IMR-90 (cell line): ENCODE results near the gene RGMA. TPM values are rescaled to one million over a fixed set of nuclear protein-coding genes. Genes with fewer than 3 reads are reported as not detected.

Source experiments
- ATAC-seq: fragments of 200-7000 bp; cut with Tn5 transposase; 2 replicates; pipeline ENCODE4 v1.9.1; 2020; ENCODE audit warnings: low read depth, mild to moderate bottlenecking, moderate library complexity
- BruUV-seq: library from RNA; stranded (reverse); fragments of 400-500 nt; replicated peaks from 2 replicates; lab custom pipeline; 2021; lab: Mats Ljungman, UMichigan
- CTCF ChIA-PET: fragments of 300-600 bp; formaldehyde crosslinking; extraction: SDS; loops from one replicate; lab custom pipeline; 2021; ENCODE audit warnings: antibody characterized with exemption; lab: Yijun Ruan, JAX
- POLR2A ChIA-PET: fragments of 300-600 bp; sonication (Branson Sonifier 250); formaldehyde crosslinking; loops from one replicate; lab custom pipeline; 2022; ENCODE audit warnings: antibody characterized with exemption; ENCODE audit not compliant: unreplicated experiment; lab: Charles Lee
- DNase-seq: peaks from one replicate; pipeline ENCODE4 v3.0.0; 2013
- H2AFZ ChIP-seq: replicated peaks from 2 replicates; pipeline ENCODE3; 2013; ENCODE audit warnings: low read length, mild to moderate bottlenecking; ENCODE audit not compliant: poor library complexity
- H2AK5ac ChIP-seq: 2 replicates; pipeline ENCODE4 v1.6.1; 2013; ENCODE audit warnings: low read depth, low read length, inconsistent platforms
- H2AK9ac ChIP-seq: replicated peaks from 2 replicates; pipeline ENCODE3; 2013; ENCODE audit warnings: mild to moderate bottlenecking, low read depth, low read length, moderate library complexity; ENCODE audit not compliant: poor library complexity
- H2BK120ac ChIP-seq: 2 replicates; pipeline ENCODE4 v1.6.1; 2013; ENCODE audit warnings: low read depth, low read length, inconsistent platforms
- H2BK15ac ChIP-seq: 3 replicates; pipeline ENCODE4 v1.6.1; 2013; ENCODE audit warnings: low read depth, low read length, inconsistent platforms
- H2BK20ac ChIP-seq: 2 replicates; pipeline ENCODE4 v1.6.1; 2013; ENCODE audit warnings: low read depth, mild to moderate bottlenecking, inconsistent platforms, low read length, moderate library complexity
- H2BK5ac ChIP-seq: 2 replicates; pipeline ENCODE4 v1.6.1; 2013; ENCODE audit warnings: mild to moderate bottlenecking, low read depth, low read length, inconsistent platforms; ENCODE audit not compliant: poor library complexity, severe bottlenecking
- H3K14ac ChIP-seq: replicated peaks from 2 replicates; pipeline ENCODE4 v1.6.1; 2013; ENCODE audit warnings: low read depth, low read length, inconsistent platforms
- H3K18ac ChIP-seq: 2 replicates; pipeline ENCODE4 v1.6.1; 2013; ENCODE audit warnings: low read depth, low read length, control low read depth
- H3K23ac ChIP-seq: 2 replicates; pipeline ENCODE4 v1.6.1; 2013; ENCODE audit warnings: low read depth, low read length, inconsistent platforms
- H3K27ac ChIP-seq: 2 replicates; pipeline ENCODE4 v1.5.1; 2013; ENCODE audit warnings: mild to moderate bottlenecking, control low read depth, low read length; ENCODE audit not compliant: insufficient read depth
- H3K27me3 ChIP-seq: 2 replicates; pipeline ENCODE4 v1.6.1; 2013; ENCODE audit warnings: low read length; ENCODE audit not compliant: control insufficient read depth, insufficient read depth
- H3K36me3 ChIP-seq: 2 replicates; pipeline ENCODE4 v1.6.1; 2013; ENCODE audit warnings: low read length, mixed read lengths; ENCODE audit not compliant: control insufficient read depth, insufficient read depth
- H3K4ac ChIP-seq: 2 replicates; pipeline ENCODE4 v1.6.1; 2013; ENCODE audit warnings: low read depth, low read length, inconsistent platforms
- H3K4me1 ChIP-seq: 2 replicates; pipeline ENCODE4 v1.6.1; 2013; ENCODE audit warnings: low read length, mixed read lengths; ENCODE audit not compliant: control insufficient read depth, insufficient read depth
- H3K4me2 ChIP-seq: 2 replicates; pipeline ENCODE4 v1.6.1; 2013; ENCODE audit warnings: low read depth, mild to moderate bottlenecking, control low read depth, low read length, moderate library complexity
- H3K4me3 ChIP-seq: 2 replicates; pipeline ENCODE4 v1.5.1; 2013; ENCODE audit warnings: low read depth, mild to moderate bottlenecking, control low read depth, low read length, moderate library complexity; ENCODE audit not compliant: insufficient read depth
- H3K56ac ChIP-seq: 2 replicates; pipeline ENCODE4 v1.6.1; 2013; ENCODE audit warnings: low read length, inconsistent platforms; ENCODE audit not compliant: insufficient read depth; ENCODE audit errors: extremely low read depth
- H3K79me1 ChIP-seq, 2 experiments: 2 replicates each; pipeline ENCODE4 v1.6.1; 2013; ENCODE audit warnings: low read length in 2 of 2, inconsistent platforms in 1 of 2, low read depth in 1 of 2
- H3K9ac ChIP-seq: 2 replicates; pipeline ENCODE4 v1.6.1; 2013; ENCODE audit warnings: low read depth, low read length, control low read depth
- H3K9me1 ChIP-seq: 2 replicates; pipeline ENCODE4 v1.6.1; 2013; ENCODE audit warnings: low read length, inconsistent platforms; ENCODE audit not compliant: insufficient read depth
- H3K9me3 ChIP-seq: 2 replicates; pipeline ENCODE4 v1.6.1; 2013; ENCODE audit warnings: low read length; ENCODE audit not compliant: control insufficient read depth, insufficient read depth
- H4K20me1 ChIP-seq: 2 replicates; pipeline ENCODE4 v1.6.1; 2013; ENCODE audit warnings: low read length, inconsistent platforms; ENCODE audit not compliant: insufficient read depth
- H4K5ac ChIP-seq: 2 replicates; pipeline ENCODE4 v1.6.1; 2013; ENCODE audit warnings: mild to moderate bottlenecking, low read depth, low read length, control low read depth
- H4K8ac ChIP-seq, 2 experiments: 2 replicates each; pipeline ENCODE4 v1.6.1; 2013; ENCODE audit warnings: low read depth in 2 of 2, low read length in 2 of 2, control low read depth in 1 of 2, inconsistent platforms in 1 of 2
- H4K91ac ChIP-seq: 2 replicates; pipeline ENCODE4 v1.6.1; 2013; ENCODE audit warnings: low read depth, low read length, inconsistent platforms; ENCODE audit not compliant: insufficient read depth
- BHLHE40 ChIP-seq: fragments of 150-350 bp; IDR thresholded peaks from 2 replicates; pipeline ENCODE4 v1.6.1; 2016; ENCODE audit warnings: mild to moderate bottlenecking, low read depth, low read length
- CEBPB ChIP-seq: IDR thresholded peaks from 2 replicates; pipeline ENCODE4 v1.6.1; 2012; ENCODE audit warnings: low read depth, low read length, improper control_type of control experiment
- CHD1 ChIP-seq: IDR thresholded peaks from 2 replicates; pipeline ENCODE4 v1.6.1; 2012; ENCODE audit warnings: low read depth, low read length, improper control_type of control experiment
- FOS ChIP-seq: fragments of 150-350 bp; IDR thresholded peaks from 2 replicates; pipeline ENCODE4 v1.6.1; 2016; ENCODE audit warnings: low read depth, low read length
- MAFK ChIP-seq: IDR thresholded peaks from 2 replicates; pipeline ENCODE4 v1.6.1; 2012; ENCODE audit warnings: low read depth, low read length, improper control_type of control experiment
- MXI1 ChIP-seq: IDR thresholded peaks from 2 replicates; pipeline ENCODE4 v1.6.1; 2012; ENCODE audit warnings: low read depth, mild to moderate bottlenecking, low read length, moderate library complexity, borderline replicate concordance
- NFE2L2 ChIP-seq: fragments of 150-350 bp; IDR thresholded peaks from 2 replicates; pipeline ENCODE4 v1.6.1; 2016; ENCODE audit warnings: low read depth, mild to moderate bottlenecking, low read length
- POLR2A ChIP-seq: IDR thresholded peaks from 2 replicates; pipeline ENCODE4 v1.6.1; 2012; ENCODE audit warnings: mild to moderate bottlenecking, low read depth, low read length
- RAD21 ChIP-seq: IDR thresholded peaks from 2 replicates; pipeline ENCODE4 v1.6.1; 2012; ENCODE audit warnings: low read length, improper control_type of control experiment
- RCOR1 ChIP-seq: IDR thresholded peaks from 2 replicates; pipeline ENCODE4 v1.6.1; 2012; ENCODE audit warnings: mild to moderate bottlenecking, low read length, improper control_type of control experiment; ENCODE audit not compliant: insufficient replicate concordance
- RFX5 ChIP-seq: IDR thresholded peaks from 2 replicates; pipeline ENCODE4 v1.8.0; 2012; ENCODE audit warnings: low read depth, mild to moderate bottlenecking, low read length, moderate library complexity
- SMC3 ChIP-seq: fragments of 150-350 bp; IDR thresholded peaks from 2 replicates; pipeline ENCODE4 v1.6.1; 2016; ENCODE audit warnings: low read depth, mild to moderate bottlenecking, antibody characterized with exemption, low read length, moderate library complexity
- USF2 ChIP-seq: fragments of 150-350 bp; IDR thresholded peaks from 2 replicates; pipeline ENCODE4 v1.6.1; 2017; ENCODE audit warnings: mild to moderate bottlenecking, antibody characterized with exemption, low read length, low read depth
- WGBS, 2 experiments: methylation state at CpG; one replicate each; pipeline versions ENCODE4 v1.1.5 to v1.1.7; 2013; ENCODE audit warnings: missing lambda C conversion rate in 2 of 2; ENCODE audit not compliant: insufficient read length in 1 of 2; ENCODE audit errors: extremely low coverage in 2 of 2; 5-methylcytosine and 5-hydroxymethylcytosine counted together
- dilution Hi-C: fragments of 300-500 bp; cut with HindIII; formaldehyde crosslinking; loops from one replicate; pipeline ENCODE4 v1.14.3; 2018; ENCODE audit warnings: low sequenced_read_pairs; ENCODE audit not compliant: unreplicated experiment
- in situ Hi-C: fragments of 300-500 bp; cut with MboI; formaldehyde crosslinking; loops from 3 replicates; pipeline ENCODE4 v1.14.3; 2019; ENCODE audit warnings: low sequenced_read_pairs, inconsistent platforms, mixed read lengths
- intact Hi-C: fragments of 100-400 bp; cut with micrococcal nuclease; formaldehyde crosslinking; loops from 2 replicates; pipeline ENCODE4 v1.10.0; 2022
- polyA plus RNA-seq, 3 experiments: library from polyadenylated mRNA; depleted of rRNA; stranded (reverse); fragments of >200 nt; gene quantifications; 2 replicates each; pipeline ENCODE4 v1.2.3, GENCODE V29; 2012; ENCODE audit warnings: low replicate concordance in 1 of 3
- total RNA-seq: library from RNA; depleted of rRNA; stranded (reverse); fragments of >200 nt; gene quantifications from 2 replicates; pipeline ENCODE4 v1.2.3, GENCODE V29; 2012
- TF ChIP-seq, protein P1 (sequence below): conservative IDR thresholded peaks from 2 replicates; pipeline ENCODE4 v1.5.1; 2012; ENCODE audit warnings: mild to moderate bottlenecking, low read depth, low read length, improper control_type of control experiment
- TF ChIP-seq, protein P2 (sequence below): fragments of 150-350 bp; IDR thresholded peaks from 2 replicates; pipeline ENCODE4 v1.6.1; 2016; ENCODE audit warnings: low read depth, mild to moderate bottlenecking, low read length, moderate library complexity, borderline replicate concordance

The RGMA gene
- total and polyA plus RNA-seq, 2 of the 4 experiments (the other 2 are of a cell fraction) = 0.18 to 0.26 TPM

- CTCF ChIA-PET = interaction anchor here (1.2 kb wide), 1 partner anchor 9 kb away, joined by 6 read pairs; no protein-coding TSS in a partner anchor
- DNase-seq (no peak), ATAC-seq (no peak)
- POLR2A ChIA-PET = no interaction called here
- Histone ChIP-seq H3K4ac (no peak overlapping the region), H3K27ac (no peak overlapping the region), H3K9me3 (peaks cover 3% of the 10 kb centered on the region; the same call in 1 of the 2 replicates), H2AK9ac (no peak overlapping the region), H3K18ac (no peak overlapping the region), H3K9me1 (no peaks in the 10 kb centered on the region), H2BK120ac (no peak overlapping the region), H2AK5ac (no peak overlapping the region), H2BK20ac (no peak overlapping the region), H3K23ac (no peak overlapping the region), H3K36me3 (no peaks in the 10 kb centered on the region), H3K14ac (no peak overlapping the region), H4K91ac (no peak overlapping the region), H2AFZ (no peak overlapping the region), H3K27me3 (no peaks in the 10 kb centered on the region; the same call in 1 of the 2 replicates), H2BK5ac (no peak overlapping the region), H3K4me2 (no peak overlapping the region), H3K56ac (no peak overlapping the region), H2BK15ac (no peak overlapping the region), H4K20me1 (no peaks in the 10 kb centered on the region), H3K4me3 (no peak overlapping the region), H3K9ac (no peak overlapping the region), H4K8ac (no peak overlapping the region), H3K4me1 (no peaks in the 10 kb centered on the region), H4K5ac (no peak overlapping the region), H3K79me1 (no peaks in the 10 kb centered on the region)
- BruUV-seq = no TSS peak
- in situ Hi-C loops = no loop called here
- dilution Hi-C loops = no loop called here
- 80% methylated on average over 15 of the region's 46 CpGs; no CpG with 5 or more reads in 1 of the 2 experiments for WGBS, 2 experiments
- intact Hi-C loops = no loop called here
- TF ChIP-seq SMC3 (no peak), CHD1 (no peak), BHLHE40 (no peak), FOS (no peak), RCOR1 (no peak), CEBPB (no peak), RFX5 (no peak), RAD21 (no peak), MXI1 (no peak), USF2 (no peak), MAFK (no peak), NFE2L2 (no peak), POLR2A (no peak)
- TF ChIP-seq, protein P1, sequence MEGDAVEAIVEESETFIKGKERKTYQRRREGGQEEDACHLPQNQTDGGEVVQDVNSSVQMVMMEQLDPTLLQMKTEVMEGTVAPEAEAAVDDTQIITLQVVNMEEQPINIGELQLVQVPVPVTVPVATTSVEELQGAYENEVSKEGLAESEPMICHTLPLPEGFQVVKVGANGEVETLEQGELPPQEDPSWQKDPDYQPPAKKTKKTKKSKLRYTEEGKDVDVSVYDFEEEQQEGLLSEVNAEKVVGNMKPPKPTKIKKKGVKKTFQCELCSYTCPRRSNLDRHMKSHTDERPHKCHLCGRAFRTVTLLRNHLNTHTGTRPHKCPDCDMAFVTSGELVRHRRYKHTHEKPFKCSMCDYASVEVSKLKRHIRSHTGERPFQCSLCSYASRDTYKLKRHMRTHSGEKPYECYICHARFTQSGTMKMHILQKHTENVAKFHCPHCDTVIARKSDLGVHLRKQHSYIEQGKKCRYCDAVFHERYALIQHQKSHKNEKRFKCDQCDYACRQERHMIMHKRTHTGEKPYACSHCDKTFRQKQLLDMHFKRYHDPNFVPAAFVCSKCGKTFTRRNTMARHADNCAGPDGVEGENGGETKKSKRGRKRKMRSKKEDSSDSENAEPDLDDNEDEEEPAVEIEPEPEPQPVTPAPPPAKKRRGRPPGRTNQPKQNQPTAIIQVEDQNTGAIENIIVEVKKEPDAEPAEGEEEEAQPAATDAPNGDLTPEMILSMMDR = no peak
- TF ChIP-seq, protein P2, sequence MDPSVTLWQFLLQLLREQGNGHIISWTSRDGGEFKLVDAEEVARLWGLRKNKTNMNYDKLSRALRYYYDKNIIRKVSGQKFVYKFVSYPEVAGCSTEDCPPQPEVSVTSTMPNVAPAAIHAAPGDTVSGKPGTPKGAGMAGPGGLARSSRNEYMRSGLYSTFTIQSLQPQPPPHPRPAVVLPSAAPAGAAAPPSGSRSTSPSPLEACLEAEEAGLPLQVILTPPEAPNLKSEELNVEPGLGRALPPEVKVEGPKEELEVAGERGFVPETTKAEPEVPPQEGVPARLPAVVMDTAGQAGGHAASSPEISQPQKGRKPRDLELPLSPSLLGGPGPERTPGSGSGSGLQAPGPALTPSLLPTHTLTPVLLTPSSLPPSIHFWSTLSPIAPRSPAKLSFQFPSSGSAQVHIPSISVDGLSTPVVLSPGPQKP = no peak
Measured at GRCh38 chr15:93044301-93045190, 44.5 kb downstream of the RGMA start.
